ENCODE results near the gene STK39. TPM values are rescaled to one million over a fixed set of nuclear protein-coding genes. Genes with fewer than 3 reads are reported as not detected.

Gene STK39
- total and polyA plus RNA-seq, 11 donors = 13.1 to 40.1 (median 21.5) TPM

DNA sequence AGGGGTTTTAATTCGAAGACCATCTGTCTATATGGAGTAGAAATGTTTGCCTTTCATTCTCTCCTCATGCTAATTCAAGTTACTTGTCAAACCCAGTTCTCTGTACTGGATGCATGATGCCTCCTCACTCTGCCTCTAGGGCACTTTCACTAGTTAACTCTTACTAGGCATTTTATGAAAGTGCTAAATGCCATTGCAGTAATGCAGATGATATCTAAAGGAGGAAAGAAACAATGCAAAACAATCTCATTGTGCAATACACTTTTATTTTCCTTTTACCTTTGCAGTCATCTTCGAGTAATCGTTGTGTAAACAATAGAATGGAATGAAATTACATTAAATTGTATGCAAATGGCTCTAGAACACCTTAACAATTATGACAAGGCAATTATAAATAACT is 293.6 kb downstream of the STK39 start:
- Histone ChIP-seq H3K4me1 (no peaks in the 10 kb centered on the region), H3K9me3 (peaks cover 0 to 11% (median 0%) of the 10 kb centered on the region in 12 donors), H3K4me3 (no peak overlapping the region), H3K27ac (no peak overlapping the region), H3K27me3 (no peaks in the 10 kb centered on the region), H3K36me3 (peaks cover 0 to 4% (median 0%) of the 10 kb centered on the region in 9 donors)
- TF ChIP-seq POLR2A (IDR thresholded peaks at IDR 0.05) = no peak
- TF ChIP-seq, protein P1, sequence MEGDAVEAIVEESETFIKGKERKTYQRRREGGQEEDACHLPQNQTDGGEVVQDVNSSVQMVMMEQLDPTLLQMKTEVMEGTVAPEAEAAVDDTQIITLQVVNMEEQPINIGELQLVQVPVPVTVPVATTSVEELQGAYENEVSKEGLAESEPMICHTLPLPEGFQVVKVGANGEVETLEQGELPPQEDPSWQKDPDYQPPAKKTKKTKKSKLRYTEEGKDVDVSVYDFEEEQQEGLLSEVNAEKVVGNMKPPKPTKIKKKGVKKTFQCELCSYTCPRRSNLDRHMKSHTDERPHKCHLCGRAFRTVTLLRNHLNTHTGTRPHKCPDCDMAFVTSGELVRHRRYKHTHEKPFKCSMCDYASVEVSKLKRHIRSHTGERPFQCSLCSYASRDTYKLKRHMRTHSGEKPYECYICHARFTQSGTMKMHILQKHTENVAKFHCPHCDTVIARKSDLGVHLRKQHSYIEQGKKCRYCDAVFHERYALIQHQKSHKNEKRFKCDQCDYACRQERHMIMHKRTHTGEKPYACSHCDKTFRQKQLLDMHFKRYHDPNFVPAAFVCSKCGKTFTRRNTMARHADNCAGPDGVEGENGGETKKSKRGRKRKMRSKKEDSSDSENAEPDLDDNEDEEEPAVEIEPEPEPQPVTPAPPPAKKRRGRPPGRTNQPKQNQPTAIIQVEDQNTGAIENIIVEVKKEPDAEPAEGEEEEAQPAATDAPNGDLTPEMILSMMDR (IDR thresholded peaks at IDR 0.05) = no peak
- intact Hi-C loops (cut with DNase I) = no loop called here
- DNase-seq (no peak), ATAC-seq (no peak)
- WGBS, 4 donors = 95 to 98% (median 96%) methylated on average over 3 of the region's 3 CpGs

- peaks cover 0 to 4% (median 0%) of the 10 kb centered on the region in 9 donors for H3K36me3 ChIP-seq
- no peak overlapping the region for H3K27ac ChIP-seq
- no peaks in the 10 kb centered on the region for H3K27me3 ChIP-seq
- 96 to 99% (median 97%) methylated on average over 2 of the region's 2 CpGs for WGBS, 4 donors
- peaks cover 0 to 11% (median 0%) of the 10 kb centered on the region in 12 donors for H3K9me3 ChIP-seq
- no peak overlapping the region for H3K4me3 ChIP-seq
- intact Hi-C loops (cut with DNase I) = no loop called here
- H3K4me1 ChIP-seq = peaks cover 0 to 3% (median 0%) of the 10 kb centered on the region in 12 donors
- ATAC-seq = no peak
- no peak for TF ChIP-seq POLR2A (IDR thresholded peaks at IDR 0.05)
- TF ChIP-seq, protein P1 (IDR thresholded peaks at IDR 0.05) = no peak
- DNase-seq = no peak
These were observed 296.8 kb downstream of the STK39 start for GRCh38 chr2:167950571-167950970.

DNA sequence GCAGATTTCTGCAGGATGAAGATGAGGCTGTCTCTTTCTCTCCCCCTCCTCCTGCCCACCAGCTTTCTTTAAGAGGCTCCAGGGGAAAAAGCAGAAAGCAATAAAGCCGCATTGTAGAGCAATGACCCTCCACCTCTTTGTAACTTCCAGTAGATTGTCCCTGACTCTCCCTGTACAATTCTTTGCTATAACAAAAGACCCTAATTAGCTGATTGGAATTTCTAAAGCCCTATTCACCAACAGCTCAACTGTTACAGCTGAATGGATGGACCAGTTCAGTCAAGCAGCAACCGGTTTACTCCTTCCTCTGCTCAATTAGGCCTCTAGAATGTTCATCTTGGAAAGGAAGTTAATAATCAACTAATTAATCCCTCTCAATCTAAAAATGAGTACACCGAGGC is 301.0 kb downstream of the STK39 start:
- Histone ChIP-seq H3K27ac (no peak overlapping the region), H3K4me3 (no peak overlapping the region), H3K9me3 (no peaks in the 10 kb centered on the region), H3K27me3 (no peaks in the 10 kb centered on the region), H3K36me3 (no peaks in the 10 kb centered on the region), H3K4me1 (peaks cover 0 to 15% (median 0%) of the 10 kb centered on the region in 12 donors)
- TF ChIP-seq, protein P1 (IDR thresholded peaks at IDR 0.05) = no peak
- DNase-seq (no peak), ATAC-seq (no peak)
- WGBS, 4 donors = 86 to 94% (median 89%) methylated on average over 3 of the region's 3 CpGs
- intact Hi-C loops (cut with DNase I) = no loop called here

DNA sequence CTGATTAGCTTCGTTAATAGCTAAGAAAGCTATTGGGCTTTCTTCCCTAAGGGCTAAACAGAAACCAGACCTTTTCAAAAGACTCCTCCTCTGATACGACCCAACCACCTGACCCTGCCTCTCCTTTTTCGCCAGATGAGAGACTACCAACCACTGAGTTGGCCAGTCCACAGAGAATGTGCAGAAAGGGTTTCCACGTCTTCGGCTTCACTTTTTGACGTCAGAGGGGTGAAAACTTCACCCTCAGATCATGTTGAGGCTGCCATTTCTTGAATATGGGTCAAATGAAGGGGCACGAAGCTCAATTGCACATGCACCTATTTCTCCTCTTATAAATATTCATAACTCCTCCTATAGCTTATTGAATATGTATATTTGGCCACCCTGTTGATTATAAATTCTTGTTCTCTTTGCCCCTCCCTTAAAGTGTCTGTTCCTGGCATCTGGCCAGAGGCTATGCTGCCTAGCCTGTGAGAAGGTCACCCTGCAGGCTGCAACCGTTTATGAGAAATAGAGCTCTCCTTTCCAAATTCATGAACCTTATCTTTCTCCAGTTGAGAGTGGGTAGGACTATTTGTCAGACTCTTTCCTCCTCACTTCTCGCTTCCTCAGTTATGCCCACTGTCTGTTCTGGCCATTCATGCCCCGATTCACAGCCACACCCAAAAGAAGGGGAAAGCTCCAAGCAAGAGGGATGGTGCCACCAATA is 301.6 kb downstream of the STK39 start:
- intact Hi-C loops (cut with DNase I) = no loop called here
- Histone ChIP-seq H3K4me1 (peaks cover 0 to 15% (median 0%) of the 10 kb centered on the region in 12 donors), H3K9me3 (no peaks in the 10 kb centered on the region), H3K27ac (no peak overlapping the region), H3K27me3 (no peaks in the 10 kb centered on the region), H3K4me3 (no peak overlapping the region), H3K36me3 (no peaks in the 10 kb centered on the region)
- ATAC-seq (peak in 1 of 4 donors; percentile 46), DNase-seq (no peak)
- WGBS, 4 donors = 74 to 78% (median 76%) methylated on average over 10 of the region's 10 CpGs
- TF ChIP-seq, protein P1 (IDR thresholded peaks at IDR 0.05) = no peak
- no peak for TF ChIP-seq POLR2A (IDR thresholded peaks at IDR 0.05)

Measured in heart left ventricle (tissue), 16 donors.